HepG2 (cell line): Measurements from ENCODE around the gene SPDYE16. TPM values are rescaled to one million over a fixed set of nuclear protein-coding genes. Genes with fewer than 3 reads are reported as not detected.
"Not testable (repeated sequence)": the region's sequence is repeated elsewhere in the genome, so short reads cannot be mapped to it uniquely, and the experiment has no call there.

ENCODE experiments used
- ATAC-seq: fragments of 200-7000 bp; cut with Tn5 transposase; 3 replicates; pipeline ENCODE4 v1.9.1; 2020; ENCODE audit warnings: mild to moderate bottlenecking, moderate library complexity
- BruUV-seq: library from RNA; stranded (reverse); fragments of 400-500 nt; replicated peaks from 2 replicates; lab custom pipeline; 2021; lab: Mats Ljungman, UMichigan
- CTCF ChIA-PET: fragments of 300-600 bp; formaldehyde crosslinking; extraction: SDS; loops from one replicate; lab custom pipeline; 2021; ENCODE audit warnings: low total read pairs, inconsistent platforms, low intra/inter-chr PET ratio; lab: Yijun Ruan, JAX
- POLR2A ChIA-PET: fragments of 350-600 bp; sonication (Branson Sonifier 250); formaldehyde crosslinking; loops from one replicate; lab custom pipeline; 2020; ENCODE audit warnings: antibody characterized with exemption, inconsistent platforms; lab: Yijun Ruan, JAX
- DNase-seq: peaks from one replicate; pipeline ENCODE4 v3.0.0-alpha.2; 2015; ENCODE audit warnings: low spot score
- FAIRE-seq: peaks from 3 replicates; lab custom pipeline; 2011; peaks lifted over from hg19 to GRCh38; lab: Jason Lieb, UNC
- H2AFZ ChIP-seq: one replicate; pipeline ENCODE4 v1.6.1; 2011; ENCODE audit warnings: low read length, inconsistent platforms
- H3K27ac ChIP-seq: fragments of 300-600 bp; 3 replicates; pipeline ENCODE4 v1.8.0; 2011; ENCODE audit warnings: mixed run types, mild to moderate bottlenecking, mixed read lengths, low read length, inconsistent platforms; ENCODE audit not compliant: insufficient read depth; ENCODE audit errors: extremely low read length
- H3K27me3 ChIP-seq, 2 experiments: fragments of 200-600 bp in 1 of 2; 2 replicates in 1 of 2; 3 replicates in 1 of 2; pipeline versions ENCODE4 v1.6.0 to v1.8.0; 2011; ENCODE audit warnings: low read length in 2 of 2, mild to moderate bottlenecking in 2 of 2, moderate library complexity in 2 of 2, inconsistent platforms in 1 of 2; ENCODE audit not compliant: insufficient read depth in 2 of 2, control insufficient read depth in 1 of 2
- H3K36me3 ChIP-seq, 2 experiments: fragments of 200-600 bp in 1 of 2; replicated peaks in 1 of 2; 2 replicates in 1 of 2; 3 replicates in 1 of 2; pipeline versions ENCODE4 v1.5.1 to v1.8.0; 2011; ENCODE audit warnings: low read length in 2 of 2, inconsistent platforms in 1 of 2; ENCODE audit not compliant: insufficient read depth in 2 of 2, control insufficient read depth in 1 of 2
- H3K4me1 ChIP-seq: 2 replicates; pipeline ENCODE4 v1.5.1; 2012; ENCODE audit warnings: low read length, inconsistent platforms; ENCODE audit not compliant: insufficient read depth
- H3K4me2 ChIP-seq: 2 replicates; pipeline ENCODE4 v1.6.0; 2011; ENCODE audit warnings: low read depth, low read length, inconsistent platforms
- H3K4me3 ChIP-seq, 3 experiments: fragments of 200-600 bp in 1 of 3; sonication (generic), shearing (Covaris generic) in 1 of 3; replicated peaks in 1 of 3; 2 replicates each; pipeline ENCODE4 v1.5.1; 2011 to 2016; ENCODE audit warnings: low read length in 3 of 3, inconsistent platforms in 2 of 3, low read depth in 2 of 3, mild to moderate bottlenecking in 2 of 3, control low read depth in 1 of 3, mixed read lengths in 1 of 3; ENCODE audit not compliant: insufficient read depth in 1 of 3
- H3K79me2 ChIP-seq: one replicate; pipeline ENCODE4 v1.6.1; 2011; ENCODE audit warnings: low read length, inconsistent platforms; ENCODE audit not compliant: insufficient read depth
- H3K9ac ChIP-seq: 2 replicates; pipeline ENCODE4 v1.6.0; 2011; ENCODE audit warnings: mild to moderate bottlenecking, low read depth, low read length, inconsistent platforms; ENCODE audit not compliant: insufficient read depth
- H3K9me3 ChIP-seq: 2 replicates; pipeline ENCODE4 v1.5.1; 2012; ENCODE audit warnings: mild to moderate bottlenecking, low read length
- H4K20me1 ChIP-seq: 2 replicates; pipeline ENCODE4 v1.6.0; 2011; ENCODE audit warnings: inconsistent platforms, mild to moderate bottlenecking, low read length, moderate library complexity; ENCODE audit not compliant: insufficient read depth
- ARID3A ChIP-seq: IDR thresholded peaks from 2 replicates; pipeline ENCODE4 v1.6.1; 2012; ENCODE audit warnings: low read depth, low read length, improper control_type of control experiment
- ARID5B ChIP-seq: IDR thresholded peaks from 2 replicates; pipeline ENCODE4 v1.4.0; 2020; ENCODE audit warnings: mild to moderate bottlenecking, missing genetic modification reagents
- ATF7 ChIP-seq, 2 experiments: fragments of 450-650 bp in 1 of 2; sonication (generic) in 1 of 2; formaldehyde crosslinking in 1 of 2; IDR thresholded peaks; 2 replicates each; pipeline versions ENCODE4 v1.4.0 to v1.6.1; 2016 to 2020; ENCODE audit warnings: antibody characterized with exemption in 1 of 2, mild to moderate bottlenecking in 1 of 2, missing genetic modification reagents in 1 of 2
- CREB1 ChIP-seq, 2 experiments: fragments of 450-650 bp in 1 of 2; IDR thresholded peaks; 2 replicates each; pipeline ENCODE4 v1.6.1; 2016 to 2017; ENCODE audit warnings: control low read depth in 1 of 2, mild to moderate bottlenecking in 1 of 2, missing compliant biosample characterization in 1 of 2, missing genetic modification characterization in 1 of 2
- FOSL1 ChIP-seq: sonication (generic); formaldehyde crosslinking; IDR thresholded peaks from 2 replicates; pipeline ENCODE4 v1.9.0; 2021; ENCODE audit warnings: missing genetic modification reagents, borderline replicate concordance
- FOXA3 ChIP-seq: IDR thresholded peaks from 2 replicates; pipeline ENCODE4 v1.6.1; 2016; ENCODE audit warnings: missing genetic modification reagents, missing compliant biosample characterization
- FOXP1 ChIP-seq, 2 experiments: fragments of 450-650 bp in 1 of 2; IDR thresholded peaks; 2 replicates each; pipeline ENCODE4 v1.6.1; 2017 to 2018; ENCODE audit warnings: antibody characterized with exemption in 1 of 2
- GATAD2A ChIP-seq: IDR thresholded peaks from 2 replicates; pipeline ENCODE4 v1.6.1; 2016
- HMG20A ChIP-seq: IDR thresholded peaks from 2 replicates; pipeline ENCODE4 v1.6.1; 2016; ENCODE audit warnings: borderline replicate concordance
- HNF4A ChIP-seq: sonication (generic); formaldehyde crosslinking; IDR thresholded peaks from 2 replicates; pipeline ENCODE4 v1.4.0; 2020; ENCODE audit warnings: missing genetic modification reagents
- JUND ChIP-seq: sonication (generic); formaldehyde crosslinking; IDR thresholded peaks from 2 replicates; pipeline ENCODE4 v1.8.0; 2022; ENCODE audit warnings: mild to moderate bottlenecking, missing genetic modification reagents
- RXRB ChIP-seq: IDR thresholded peaks from 2 replicates; pipeline ENCODE4 v1.6.1; 2016; ENCODE audit warnings: borderline replicate concordance, missing genetic modification reagents, missing compliant biosample characterization
- SAP130 ChIP-seq: IDR thresholded peaks from 2 replicates; pipeline ENCODE4 v1.6.1; 2016; ENCODE audit warnings: low read depth
- SOX13 ChIP-seq, 3 experiments: fragments of 450-650 bp in 1 of 3; sonication (generic) in 1 of 3; formaldehyde crosslinking in 1 of 3; IDR thresholded peaks in 2 of 3; conservative IDR thresholded peaks in 1 of 3; 2 replicates each; pipeline versions ENCODE4 v1.5.0 to v1.6.1; 2016 to 2020; ENCODE audit warnings: antibody characterized with exemption in 1 of 3, mild to moderate bottlenecking in 1 of 3, missing compliant biosample characterization in 1 of 3, missing genetic modification reagents in 1 of 3, moderate library complexity in 1 of 3
- SOX5 ChIP-seq: IDR thresholded peaks from 2 replicates; pipeline ENCODE4 v1.6.1; 2016; ENCODE audit warnings: borderline replicate concordance
- TBX3 ChIP-seq: fragments of 450-650 bp; IDR thresholded peaks from 2 replicates; pipeline ENCODE4 v1.6.1; 2017; ENCODE audit warnings: antibody characterized with exemption, mild to moderate bottlenecking, inconsistent platforms, borderline replicate concordance
- in situ Hi-C: cut with HindIII; loops from 2 replicates; pipeline ENCODE4 v1.10.0; 2017; ENCODE audit warnings: low pct_unique_long_range_greater_than_20kb; ENCODE audit not compliant: extremely low pct_ligation_motif_present
- intact Hi-C: fragments of 100-400 bp; cut with micrococcal nuclease; formaldehyde crosslinking; loops from one replicate; pipeline ENCODE4 v1.10.0; 2022; ENCODE audit not compliant: unreplicated experiment
- polyA plus RNA-seq, 8 experiments: library from polyadenylated mRNA; depleted of rRNA in 3 of 8; stranded (reverse) in 7 of 8; unstranded in 1 of 8; fragments of >200 nt; fragmentation: Illumina TruSeq in 4 of 8; extraction: Trizol in 4 of 8; gene quantifications; 2 replicates each; pipeline versions ENCODE4 v1.2.1 to v1.2.3, GENCODE V29; 2011 to 2016; ENCODE audit warnings: low read depth in 4 of 8, missing spikeins in 1 of 8, mixed read lengths in 1 of 8; ENCODE audit not compliant: insufficient read depth in 1 of 8
- total RNA-seq, 5 experiments: library from RNA; depleted of rRNA; stranded (reverse); fragments of >200 nt; fragmentation: Illumina TruSeq; extraction: Trizol; gene quantifications; 2 replicates each; pipeline ENCODE4 v1.2.3, GENCODE V29; 2016; ENCODE audit warnings: low read depth in 1 of 5

SPDYE16 gene
- total and polyA plus RNA-seq, 2 of the 13 experiments (the other 11 are each of a cell fraction or from before 2014, with no cell fraction given), result 0.11 TPM; not detected in 1

- peaks cover 16% of the 10 kb centered on the region for H3K4me1 ChIP-seq
- peaks cover 31% of the 10 kb centered on the region for H3K79me2 ChIP-seq
- H3K27ac ChIP-seq; H3K9me3 ChIP-seq; BruUV-seq; H3K9ac ChIP-seq; intact Hi-C loops; POLR2A ChIA-PET; CTCF ChIA-PET; H3K4me2 ChIP-seq; H4K20me1 ChIP-seq; H3K4me3 ChIP-seq; H2AFZ ChIP-seq; H3K27me3 ChIP-seq; in situ Hi-C loops; TF ChIP-seq SOX13 (IDR thresholded peaks at IDR 0.05); FOXP1 (IDR thresholded peaks at IDR 0.05); ATF7 (CRISPR knock-in tag; IDR thresholded peaks at IDR 0.05); CREB1 (CRISPR knock-in tag; IDR thresholded peaks at IDR 0.05): not testable (repeated sequence)
- peaks cover 2 to 12% of the 10 kb centered on the region in 2 experiments; a peak in 2 of 5 replicates for H3K36me3 ChIP-seq
- DNase-seq (peak; percentile 83), ATAC-seq (peak; percentile 82), FAIRE-seq (peak; percentile 70)
- TF ChIP-seq JUND (CRISPR knock-in tag) (peak; percentile 56), FOXA3 (CRISPR knock-in tag) (0 out of 2 replicates have a peak, but pooled peaks have one; percentile 35), SOX13 (CRISPR knock-in tag; conservative IDR thresholded peaks at IDR 0.05 in 1 of 2, IDR thresholded peaks at IDR 0.05 in 1 of 2) (peak in 1 of 2 experiments; percentile 72; a peak in 1 of 4 replicates), ARID5B (CRISPR knock-in tag) (peak; percentile 68), FOXP1 (CRISPR knock-in tag; IDR thresholded peaks at IDR 0.05) (peak; percentile 31; the same call in 1 of the 2 replicates), ATF7 (IDR thresholded peaks at IDR 0.05) (peak; percentile 22; the same call in 1 of the 2 replicates), SOX5 (CRISPR knock-in tag) (peak; percentile 80; the same call in 1 of the 2 replicates), FOSL1 (CRISPR knock-in tag) (peak; percentile 66; the same call in 1 of the 2 replicates), HMG20A (CRISPR knock-in tag) (peak; percentile 46; the same call in 1 of the 2 replicates), GATAD2A (peak; percentile 56), CREB1 (IDR thresholded peaks at IDR 0.05) (0 out of 2 replicates have a peak, but pooled peaks have one; percentile 10), TBX3 (0 out of 2 replicates have a peak, but pooled peaks have one; percentile 21), RXRB (CRISPR knock-in tag) (peak; percentile 27; the same call in 1 of the 2 replicates), HNF4A (peak; percentile 32; the same call in 1 of the 2 replicates), ARID3A (peak; percentile 79), SAP130 (peak; percentile 44)
These were observed 25.6 kb upstream of the SPDYE16 start for GRCh38 chr7:76568742-76569141.
